Panc1 (cell line): ENCODE results near the gene PHF19. TPM values are rescaled to one million over a fixed set of nuclear protein-coding genes. Genes with fewer than 3 reads are reported as not detected.
A peak's percentile ranks its signal among the peaks of the same experiment; 100 is the strongest.

Experiments used
- ATAC-seq: fragments of 200-7000 bp; cut with Tn5 transposase; 2 replicates; pipeline ENCODE4 v1.9.1; 2020; ENCODE audit warnings: mild to moderate bottlenecking, moderate library complexity
- BruUV-seq: library from RNA; stranded (reverse); fragments of 400-500 nt; replicated peaks from 2 replicates; lab custom pipeline; 2021; lab: Mats Ljungman, UMichigan
- CTCF ChIA-PET: fragments of 300-600 bp; sonication (Branson Sonifier 250); formaldehyde crosslinking; loops from one replicate; lab custom pipeline; 2022; ENCODE audit warnings: antibody characterized with exemption; lab: Charles Lee
- POLR2A ChIA-PET: fragments of 300-600 bp; sonication (Branson Sonifier 250); formaldehyde crosslinking; loops from one replicate; lab custom pipeline; 2022; ENCODE audit warnings: antibody characterized with exemption; lab: Charles Lee
- DNase-seq: peaks from one replicate; pipeline ENCODE4 v3.0.0-alpha.2; 2010; ENCODE audit warnings: low read depth, low spot score
- H3K27ac ChIP-seq: 2 replicates; pipeline ENCODE4 v1.5.1; 2011; ENCODE audit warnings: mild to moderate bottlenecking, low read length, inconsistent platforms
- H3K27me3 ChIP-seq: fragments of 200-500 bp; sonication (Bioruptor generic); 2 replicates; pipeline ENCODE4 v1.6.0; 2014; ENCODE audit warnings: low read length, inconsistent platforms; ENCODE audit not compliant: control insufficient read depth, insufficient read depth
- H3K36me3 ChIP-seq: fragments of 200-500 bp; sonication (Bioruptor generic); 2 replicates; pipeline ENCODE4 v1.5.1; 2014; ENCODE audit warnings: inconsistent platforms, mild to moderate bottlenecking, low read length, moderate library complexity; ENCODE audit not compliant: control insufficient read depth, insufficient read depth
- H3K4me1 ChIP-seq: 2 replicates; pipeline ENCODE4 v1.5.1; 2011; ENCODE audit warnings: inconsistent platforms, mild to moderate bottlenecking, low read length, moderate library complexity; ENCODE audit not compliant: control insufficient read depth, insufficient read depth
- H3K4me3 ChIP-seq, 2 experiments: 2 replicates each; pipeline ENCODE4 v1.5.1; 2011 to 2012; ENCODE audit warnings: low read depth in 2 of 2, low read length in 2 of 2, mild to moderate bottlenecking in 2 of 2, inconsistent platforms in 1 of 2, moderate library complexity in 1 of 2
- H3K9me3 ChIP-seq: fragments of 200-500 bp; sonication (Bioruptor generic); 2 replicates; pipeline ENCODE4 v1.5.1; 2014; ENCODE audit warnings: low read depth, mild to moderate bottlenecking, inconsistent platforms, low read length, moderate library complexity; ENCODE audit not compliant: control insufficient read depth, insufficient read depth
- POLR2AphosphoS5 ChIP-seq: IDR thresholded peaks from 2 replicates; pipeline ENCODE4 v1.6.1; 2012; ENCODE audit warnings: mild to moderate bottlenecking, low read depth, low read length, moderate library complexity
- SIN3A ChIP-seq: IDR thresholded peaks from 2 replicates; pipeline ENCODE4 v1.6.1; 2012; ENCODE audit warnings: low read depth, mild to moderate bottlenecking, low read length, moderate library complexity, borderline replicate concordance; ENCODE audit not compliant: insufficient read depth
- TCF7L2 ChIP-seq: IDR thresholded peaks from 2 replicates; pipeline ENCODE4 v1.6.1; 2011; ENCODE audit warnings: mild to moderate bottlenecking, low read depth, low read length, inconsistent platforms
- in situ Hi-C: cut with HindIII; loops from 2 replicates; pipeline ENCODE4 v1.10.0; 2016; ENCODE audit warnings: low sequenced_read_pairs, low pct_unique_long_range_greater_than_20kb
- intact Hi-C: fragments of 100-400 bp; cut with micrococcal nuclease; formaldehyde crosslinking; loops from one replicate; pipeline ENCODE4 v1.10.0; 2022; ENCODE audit not compliant: unreplicated experiment
- total RNA-seq: library from RNA; stranded (reverse); gene quantifications from one replicate; pipeline ENCODE4 v1.2.1, GENCODE V29; 2021; ENCODE audit not compliant: unreplicated experiment
- TF ChIP-seq, protein P1 (sequence below): fragments of 450-650 bp; IDR thresholded peaks from 2 replicates; pipeline ENCODE4 v1.5.1; 2017; ENCODE audit warnings: mild to moderate bottlenecking
- TF ChIP-seq, protein P2 (sequence below), 2 experiments: IDR thresholded peaks; 2 replicates each; pipeline ENCODE4 v1.6.1; 2011 to 2012; ENCODE audit warnings: low read depth in 2 of 2, control low read depth in 1 of 2, low read length in 1 of 2, mild to moderate bottlenecking in 1 of 2, moderate library complexity in 1 of 2; ENCODE audit not compliant: insufficient read depth in 1 of 2

PHF19 gene
- total RNA-seq, 1 experiment from 2014 or later = 91.1 TPM

GRCh38 chr9:120919843-120920805 is 43.1 kb upstream of the PHF19 start:
- Histone ChIP-seq H3K27me3 (no peaks in the 10 kb centered on the region), H3K4me1 (peaks cover 3% of the 10 kb centered on the region; the same call in 1 of the 2 replicates), H3K27ac (no peak overlapping the region), H3K36me3 (no peaks in the 10 kb centered on the region), H3K9me3 (no peaks in the 10 kb centered on the region), H3K4me3 (no peak overlapping the region)
- TF ChIP-seq TCF7L2 (no peak), SIN3A (no peak), POLR2AphosphoS5 (no peak)
- TF ChIP-seq, protein P1, sequence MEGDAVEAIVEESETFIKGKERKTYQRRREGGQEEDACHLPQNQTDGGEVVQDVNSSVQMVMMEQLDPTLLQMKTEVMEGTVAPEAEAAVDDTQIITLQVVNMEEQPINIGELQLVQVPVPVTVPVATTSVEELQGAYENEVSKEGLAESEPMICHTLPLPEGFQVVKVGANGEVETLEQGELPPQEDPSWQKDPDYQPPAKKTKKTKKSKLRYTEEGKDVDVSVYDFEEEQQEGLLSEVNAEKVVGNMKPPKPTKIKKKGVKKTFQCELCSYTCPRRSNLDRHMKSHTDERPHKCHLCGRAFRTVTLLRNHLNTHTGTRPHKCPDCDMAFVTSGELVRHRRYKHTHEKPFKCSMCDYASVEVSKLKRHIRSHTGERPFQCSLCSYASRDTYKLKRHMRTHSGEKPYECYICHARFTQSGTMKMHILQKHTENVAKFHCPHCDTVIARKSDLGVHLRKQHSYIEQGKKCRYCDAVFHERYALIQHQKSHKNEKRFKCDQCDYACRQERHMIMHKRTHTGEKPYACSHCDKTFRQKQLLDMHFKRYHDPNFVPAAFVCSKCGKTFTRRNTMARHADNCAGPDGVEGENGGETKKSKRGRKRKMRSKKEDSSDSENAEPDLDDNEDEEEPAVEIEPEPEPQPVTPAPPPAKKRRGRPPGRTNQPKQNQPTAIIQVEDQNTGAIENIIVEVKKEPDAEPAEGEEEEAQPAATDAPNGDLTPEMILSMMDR = no peak
- TF ChIP-seq, protein P2, sequence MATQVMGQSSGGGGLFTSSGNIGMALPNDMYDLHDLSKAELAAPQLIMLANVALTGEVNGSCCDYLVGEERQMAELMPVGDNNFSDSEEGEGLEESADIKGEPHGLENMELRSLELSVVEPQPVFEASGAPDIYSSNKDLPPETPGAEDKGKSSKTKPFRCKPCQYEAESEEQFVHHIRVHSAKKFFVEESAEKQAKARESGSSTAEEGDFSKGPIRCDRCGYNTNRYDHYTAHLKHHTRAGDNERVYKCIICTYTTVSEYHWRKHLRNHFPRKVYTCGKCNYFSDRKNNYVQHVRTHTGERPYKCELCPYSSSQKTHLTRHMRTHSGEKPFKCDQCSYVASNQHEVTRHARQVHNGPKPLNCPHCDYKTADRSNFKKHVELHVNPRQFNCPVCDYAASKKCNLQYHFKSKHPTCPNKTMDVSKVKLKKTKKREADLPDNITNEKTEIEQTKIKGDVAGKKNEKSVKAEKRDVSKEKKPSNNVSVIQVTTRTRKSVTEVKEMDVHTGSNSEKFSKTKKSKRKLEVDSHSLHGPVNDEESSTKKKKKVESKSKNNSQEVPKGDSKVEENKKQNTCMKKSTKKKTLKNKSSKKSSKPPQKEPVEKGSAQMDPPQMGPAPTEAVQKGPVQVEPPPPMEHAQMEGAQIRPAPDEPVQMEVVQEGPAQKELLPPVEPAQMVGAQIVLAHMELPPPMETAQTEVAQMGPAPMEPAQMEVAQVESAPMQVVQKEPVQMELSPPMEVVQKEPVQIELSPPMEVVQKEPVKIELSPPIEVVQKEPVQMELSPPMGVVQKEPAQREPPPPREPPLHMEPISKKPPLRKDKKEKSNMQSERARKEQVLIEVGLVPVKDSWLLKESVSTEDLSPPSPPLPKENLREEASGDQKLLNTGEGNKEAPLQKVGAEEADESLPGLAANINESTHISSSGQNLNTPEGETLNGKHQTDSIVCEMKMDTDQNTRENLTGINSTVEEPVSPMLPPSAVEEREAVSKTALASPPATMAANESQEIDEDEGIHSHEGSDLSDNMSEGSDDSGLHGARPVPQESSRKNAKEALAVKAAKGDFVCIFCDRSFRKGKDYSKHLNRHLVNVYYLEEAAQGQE (IDR thresholded peaks at IDR 0.05; ENCODE audit: insufficient read depth in 1 of 2, low read depth in 2 of 2, low read length in 1 of 2) = no peak
- BruUV-seq = no TSS peak
- ChIA-PET POLR2A (interaction anchor here (0.6 kb wide), 1 partner anchor 159 kb away, joined by 6 read pairs; no protein-coding TSS in a partner anchor), CTCF (no interaction called here)
- in situ Hi-C loops (no loop called here), intact Hi-C loops (no loop called here)
- ATAC-seq (no peak), DNase-seq (no peak)

- Histone ChIP-seq H3K4me3 (no peak overlapping the region), H3K27me3 (no peaks in the 10 kb centered on the region), H3K4me1 (peaks cover 3% of the 10 kb centered on the region; the same call in 1 of the 2 replicates), H3K9me3 (no peaks in the 10 kb centered on the region), H3K27ac (no peak overlapping the region), H3K36me3 (no peaks in the 10 kb centered on the region)
- intact Hi-C loops = no loop called here
- ATAC-seq = 0 out of 2 replicates have a peak, but pooled peaks have one; percentile 13
- TF ChIP-seq, protein P2 (IDR thresholded peaks at IDR 0.05; ENCODE audit: insufficient read depth in 1 of 2, low read depth in 2 of 2, low read length in 1 of 2) = no peak
- TF ChIP-seq POLR2AphosphoS5 = no peak
- TF ChIP-seq, protein P1 = no peak
- TF ChIP-seq SIN3A = no peak
- no peak for DNase-seq
- no TSS peak for BruUV-seq
- CTCF ChIA-PET = no interaction called here
- in situ Hi-C loops = no loop called here
- POLR2A ChIA-PET = no interaction called here
Measured at GRCh38 chr9:120918931-120919842, 42.2 kb upstream of the PHF19 start.
